Kidney (tissue), 14 donors: ENCODE data around the gene NOXO1. TPM values are rescaled to one million over a fixed set of nuclear protein-coding genes. Genes with fewer than 3 reads are reported as not detected.

Experiments
- DNase-seq, 5 donors: peaks; one replicate each; pipeline ENCODE4 v3.0.0-alpha.2; 2013 to 2020
- FAIRE-seq: peaks from 2 replicates; lab custom pipeline; 2012; peaks lifted over from hg19 to GRCh38; lab: Jason Lieb, UNC
- H3K27ac ChIP-seq, 2 donors: one replicate each; pipeline ENCODE4 v1.7.0; 2013; ENCODE audit warnings: low read depth in 2 of 2, low read length in 2 of 2, inconsistent platforms in 1 of 2
- H3K27me3 ChIP-seq: one replicate; pipeline ENCODE4 v1.7.1; 2013; ENCODE audit warnings: low read length, inconsistent platforms; ENCODE audit not compliant: control insufficient read depth, insufficient read depth
- H3K36me3 ChIP-seq, 3 donors: one replicate each; pipeline versions ENCODE4 v1.7.0 to v1.7.1; 2013; ENCODE audit warnings: low read length in 3 of 3, control low read depth in 1 of 3, inconsistent platforms in 1 of 3; ENCODE audit not compliant: insufficient read depth in 3 of 3, control insufficient read depth in 2 of 3
- H3K4me1 ChIP-seq, 3 donors: one replicate each; pipeline versions ENCODE4 v1.7.0 to v1.7.1; 2013; ENCODE audit warnings: low read length in 3 of 3, inconsistent platforms in 1 of 3, low read depth in 1 of 3; ENCODE audit not compliant: control insufficient read depth in 2 of 3, insufficient read depth in 2 of 3
- H3K4me3 ChIP-seq, 3 donors: one replicate each; pipeline versions ENCODE4 v1.7.0 to v1.8.1; 2013; ENCODE audit warnings: low read length in 3 of 3, control low read depth in 1 of 3, inconsistent platforms in 1 of 3
- H3K9ac ChIP-seq, 3 donors: one replicate each; pipeline versions ENCODE4 v1.7.0 to v1.7.1; 2013; ENCODE audit warnings: low read length in 3 of 3, control low read depth in 1 of 3, inconsistent platforms in 1 of 3
- H3K9me3 ChIP-seq, 3 donors: one replicate each; pipeline versions ENCODE4 v1.7.0 to v1.7.1; 2013; ENCODE audit warnings: low read length in 3 of 3, control low read depth in 1 of 3, inconsistent platforms in 1 of 3; ENCODE audit not compliant: control insufficient read depth in 2 of 3, insufficient read depth in 1 of 3
- CTCF ChIP-seq: IDR thresholded peaks from 3 replicates; pipeline ENCODE4 v1.5.1; 2012; ENCODE audit warnings: mild to moderate bottlenecking, moderate library complexity, borderline replicate concordance; ENCODE audit not compliant: insufficient read depth; ENCODE audit errors: extremely low read depth
- intact Hi-C: fragments of 100-400 bp; cut with DNase I; formaldehyde crosslinking; loops from one replicate; pipeline ENCODE4 v1.11.1; 2022
- polyA plus RNA-seq: library from polyadenylated mRNA; stranded (reverse); fragments of 350-450 nt; fragmentation: Illumina TruSeq; extraction: RNeasy Lipid Tissue Mini Kit (QIAGEN cat#74804); gene quantifications from one replicate; pipeline ENCODE4 v1.2.3, GENCODE V29; 2014; ENCODE audit warnings: low read depth, low replicate concordance; ENCODE audit not compliant: insufficient read depth
- total RNA-seq: library from RNA; stranded (reverse); fragmentation: NEBNext Ultra II Directional; extraction: Animal tissue kit (Norgen Biotek cat#: 25700); gene quantifications from one replicate; pipeline ENCODE4 v1.2.1, GENCODE V29; 2021
- donor health status: control.
- donor health status: control.
- donor health status: control.
- donor health status: control.
- donor health status: control.
- donor health status: DM: yes; HTN: yes; CAD: no.
- donor health status: Normal renal cell carcinoma (clear cell type).

Gene NOXO1
- total and polyA plus RNA-seq, 2 donors from 2014 or later: 0.57 to 0.58 TPM

GRCh38 chr16:2028620-2029220, 47.5 kb upstream of the NOXO1 start:
- H3K27me3 ChIP-seq: no peaks in the 10 kb centered on the region
- no peak for TF ChIP-seq CTCF
- H3K9me3 ChIP-seq: no peaks in the 10 kb centered on the region
- no peaks in the 10 kb centered on the region for H3K36me3 ChIP-seq
- intact Hi-C loops: loop anchor here (10.0 kb wide), 1 partner anchor 116 kb away; the partner anchor contains the start of gene RAB26
- DNase-seq: peak in 1 of 5 donors; percentile 2
- H3K4me1 ChIP-seq: peaks cover 0 to 34% (median 0%) of the 10 kb centered on the region in 3 donors
- H3K9ac ChIP-seq: no peak overlapping the region
- no peak for FAIRE-seq
- peak overlapping the region in 1 of 3 donors; percentile 82 for H3K4me3 ChIP-seq
- H3K27ac ChIP-seq: no peak overlapping the region

GRCh38 chr16:2028146-2028545, 46.9 kb upstream of the NOXO1 start:
- FAIRE-seq: no peak
- no peak for TF ChIP-seq CTCF
- H3K27ac ChIP-seq: no peak overlapping the region
- no peaks in the 10 kb centered on the region for H3K27me3 ChIP-seq
- H3K4me1 ChIP-seq: peaks cover 0 to 38% (median 0%) of the 10 kb centered on the region in 3 donors
- peak overlapping the region; percentile 64 to 91 (median 82) for H3K4me3 ChIP-seq
- no peaks in the 10 kb centered on the region for H3K36me3 ChIP-seq
- DNase-seq: peak in 1 of 5 donors; percentile 0
- H3K9ac ChIP-seq: peak overlapping the region in 1 of 3 donors; percentile 34
- H3K9me3 ChIP-seq: no peaks in the 10 kb centered on the region
- intact Hi-C loops: loop anchor here (10.0 kb wide), 1 partner anchor 117 kb away; the partner anchor contains the start of gene RAB26

DNA sequence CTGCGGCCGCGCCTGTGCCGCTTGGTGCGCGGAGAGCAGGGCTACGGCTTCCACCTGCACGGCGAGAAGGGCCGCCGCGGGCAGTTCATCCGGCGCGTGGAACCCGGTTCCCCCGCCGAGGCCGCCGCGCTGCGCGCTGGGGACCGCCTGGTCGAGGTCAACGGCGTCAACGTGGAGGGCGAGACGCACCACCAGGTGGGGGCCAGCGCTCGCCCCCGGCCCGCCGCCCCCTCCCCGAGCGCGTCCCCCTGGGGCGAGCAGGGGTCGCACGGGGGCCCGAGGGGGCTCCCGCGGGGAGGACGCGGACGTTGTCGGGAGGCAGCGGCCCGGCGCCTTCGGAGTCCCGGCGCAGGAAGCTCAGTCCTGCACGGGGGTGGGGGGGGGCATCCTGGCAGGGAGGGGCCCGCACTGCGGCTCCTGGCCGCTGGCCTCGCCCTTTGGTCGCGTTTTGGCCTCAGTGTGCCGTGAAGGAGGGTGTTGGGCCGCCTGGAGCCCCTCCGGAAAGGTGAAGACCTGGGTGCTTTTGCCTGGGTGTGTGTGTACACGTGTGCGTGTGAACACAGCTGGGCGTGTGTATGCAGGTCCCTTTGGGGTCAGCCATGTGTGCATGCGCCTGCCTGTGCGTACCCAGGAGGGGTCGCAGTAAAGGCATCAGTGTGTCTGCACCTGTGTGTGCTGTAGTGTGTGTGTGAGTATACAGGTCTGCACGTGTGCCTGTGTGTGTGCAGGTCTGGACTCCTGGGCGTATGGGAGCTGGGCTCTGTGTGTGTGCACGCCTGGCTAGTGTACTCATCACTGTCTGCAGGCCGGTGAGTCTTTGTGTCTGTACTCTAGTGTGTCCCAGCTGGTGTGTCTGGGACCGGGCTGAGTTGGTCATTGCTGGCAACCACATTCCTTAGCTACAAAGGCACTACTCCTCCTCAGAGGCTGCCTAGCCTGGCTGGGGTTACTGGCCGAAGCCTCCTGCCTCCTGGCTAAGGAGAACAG, 46.0 kb upstream of the NOXO1 start:
- no peak for FAIRE-seq
- H3K4me1 ChIP-seq: peaks cover 0 to 42% (median 0%) of the 10 kb centered on the region in 3 donors

More for the DNA sequence above, 46.0 kb upstream of the NOXO1 start:
- intact Hi-C loops: loop anchor here (10.0 kb wide), 1 partner anchor 117 kb away; the partner anchor contains the start of gene RAB26
- DNase-seq: peak in 3 of 5 donors; percentile 47 to 76 (median 73)
- Histone ChIP-seq H3K27me3 (no peaks in the 10 kb centered on the region), H3K9ac (peak overlapping the region in 2 of 3 donors; percentile 40 to 90), H3K27ac (no peak overlapping the region), H3K36me3 (no peaks in the 10 kb centered on the region), H3K9me3 (no peaks in the 10 kb centered on the region), H3K4me3 (peak overlapping the region; percentile 64 to 91 (median 82))
- TF ChIP-seq CTCF: no peak
